AG04450 (cell line): ENCODE measurements around the gene TAS1R1. TPM values are rescaled to one million over a fixed set of nuclear protein-coding genes. Genes with fewer than 3 reads are reported as not detected.

Source experiments
- CTCF ChIA-PET: fragments of 300-600, 350-600 bp; formaldehyde crosslinking; extraction: SDS; loops from one replicate; lab custom pipeline; 2022; ENCODE audit warnings: antibody characterized with exemption, inconsistent platforms; lab: Charles Lee
- POLR2A ChIA-PET: fragments of 350-600 bp; formaldehyde crosslinking; extraction: SDS; loops from one replicate; lab custom pipeline; 2021; ENCODE audit warnings: antibody characterized with exemption, inconsistent platforms; lab: Yijun Ruan, JAX
- DNase-seq: peaks from one replicate; pipeline ENCODE4 v3.0.0-alpha.2; 2011; ENCODE audit warnings: low read depth, low spot score
- H3K27ac ChIP-seq: one replicate; pipeline ENCODE4 v1.5.1; 2012; ENCODE audit warnings: low read depth, low read length, control low read depth
- H3K27me3 ChIP-seq: one replicate; pipeline ENCODE4 v1.6.0; 2012; ENCODE audit warnings: low read length; ENCODE audit not compliant: control insufficient read depth, insufficient read depth
- H3K4me3 ChIP-seq: 2 replicates; pipeline ENCODE4 v1.5.1; 2011; ENCODE audit warnings: mild to moderate bottlenecking, low read depth, low read length, control low read depth
- H3K9me3 ChIP-seq: 2 replicates; pipeline ENCODE4 v1.5.1; 2012; ENCODE audit warnings: low read length; ENCODE audit not compliant: control insufficient read depth, insufficient read depth
- CTCF ChIP-seq: IDR thresholded peaks from 2 replicates; pipeline ENCODE4 v1.5.1; 2011; ENCODE audit warnings: low read depth, low read length, control low read depth, inconsistent platforms
- polyA minus RNA-seq: library from RNA; depleted of rRNA, polyadenylated mRNA; stranded (reverse); fragments of >200 nt; gene quantifications from 2 replicates; pipeline ENCODE4 v1.2.3, GENCODE V29; 2011; rRNA and poly(A)+ RNA removed
- polyA plus RNA-seq: library from polyadenylated mRNA; depleted of rRNA; stranded (reverse); fragments of >200 nt; gene quantifications from 2 replicates; pipeline ENCODE4 v1.2.3, GENCODE V29; 2011; rRNA removed

The TAS1R1 gene
- 0.05 TPM in 2 replicates for polyA plus RNA-seq
- polyA minus RNA-seq, result not detected in 2 replicates

GRCh38 chr1:6554907-6555778 is at the start of gene TAS1R1:
Gene TAS1R1 (plus strand): TSS chr1:6555307. CDS start chr1:6555374, 67 bp downstream.
- Histone ChIP-seq H3K27me3 (no peaks in the 10 kb centered on the region), H3K9me3 (peaks cover 3% of the 10 kb centered on the region; the same call in 1 of the 2 replicates), H3K27ac (no peak within 1 kb of the TSS), H3K4me3 (peak within 1 kb of the TSS; percentile 91)
- POLR2A ChIA-PET, result interaction anchor here (0.7 to 1.0 kb wide), 2 partner anchors 16 to 25 kb away, joined by 3 read pairs; partner anchors contain the start of gene ZBTB48
- DNase-seq, result no peak
- no peak for TF ChIP-seq CTCF
- CTCF ChIA-PET, result interaction anchor here (0.6 to 3.6 kb wide), 32 partner anchors 8 to 175 kb away, joined by 3 to 34 read pairs (median 4); partner anchors contain the start of gene ZBTB48

DNA sequence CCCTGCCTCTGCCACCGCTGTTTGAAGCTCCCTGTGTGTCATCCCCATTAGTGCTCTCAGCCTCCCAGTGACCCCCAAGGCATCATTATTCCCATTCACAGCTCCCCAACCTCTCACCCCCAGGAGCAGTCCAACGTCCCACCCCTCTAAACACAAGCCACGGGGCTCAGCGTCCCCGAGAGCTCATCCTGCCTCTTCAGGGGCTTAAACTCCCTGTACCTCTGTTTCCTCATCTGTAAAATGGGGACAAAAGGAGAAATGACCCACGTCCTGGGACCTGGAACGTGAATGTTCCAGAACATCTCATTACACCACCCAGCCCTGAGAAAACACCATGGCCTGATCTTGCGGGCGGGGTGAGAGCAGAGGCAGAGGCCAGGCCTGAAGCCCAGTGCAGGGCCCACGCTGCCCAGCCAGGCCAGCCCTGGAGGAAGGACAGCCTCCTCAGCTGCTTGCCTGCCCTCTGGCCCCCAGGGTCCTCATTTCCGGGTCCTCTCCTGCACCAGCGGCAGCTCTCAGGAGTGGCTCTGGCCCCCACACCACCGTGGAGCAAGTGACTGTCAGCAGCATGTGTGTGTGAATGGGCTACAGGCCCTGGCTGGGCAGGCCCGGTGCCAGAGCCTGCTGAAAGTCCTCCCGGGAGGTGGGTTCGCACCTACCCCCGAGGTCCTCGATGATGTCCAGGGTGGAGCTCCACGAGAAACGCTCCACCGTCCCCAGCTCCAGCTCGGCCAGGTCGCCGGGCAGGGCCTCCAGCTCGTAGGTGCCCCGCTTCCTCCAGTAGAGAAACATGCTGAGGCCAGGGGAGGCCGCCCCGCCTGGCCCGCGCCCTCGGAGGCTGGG is 49.5 kb upstream of the TAS1R1 start:
- no peaks in the 10 kb centered on the region; the same call in 1 of the 2 replicates for H3K9me3 ChIP-seq
- no peak overlapping the region for H3K27ac ChIP-seq
- CTCF ChIA-PET, result interaction anchor here (1.3 to 2.0 kb wide), 2 partner anchors 16 to 49 kb away, joined by 4 to 11 read pairs; partner anchors contain the start of gene TAS1R1
- no peak for DNase-seq
- H3K27me3 ChIP-seq, result peaks cover 8% of the 10 kb centered on the region
- no peak overlapping the region for H3K4me3 ChIP-seq
- no peak for TF ChIP-seq CTCF
- POLR2A ChIA-PET, result no interaction called here

DNA sequence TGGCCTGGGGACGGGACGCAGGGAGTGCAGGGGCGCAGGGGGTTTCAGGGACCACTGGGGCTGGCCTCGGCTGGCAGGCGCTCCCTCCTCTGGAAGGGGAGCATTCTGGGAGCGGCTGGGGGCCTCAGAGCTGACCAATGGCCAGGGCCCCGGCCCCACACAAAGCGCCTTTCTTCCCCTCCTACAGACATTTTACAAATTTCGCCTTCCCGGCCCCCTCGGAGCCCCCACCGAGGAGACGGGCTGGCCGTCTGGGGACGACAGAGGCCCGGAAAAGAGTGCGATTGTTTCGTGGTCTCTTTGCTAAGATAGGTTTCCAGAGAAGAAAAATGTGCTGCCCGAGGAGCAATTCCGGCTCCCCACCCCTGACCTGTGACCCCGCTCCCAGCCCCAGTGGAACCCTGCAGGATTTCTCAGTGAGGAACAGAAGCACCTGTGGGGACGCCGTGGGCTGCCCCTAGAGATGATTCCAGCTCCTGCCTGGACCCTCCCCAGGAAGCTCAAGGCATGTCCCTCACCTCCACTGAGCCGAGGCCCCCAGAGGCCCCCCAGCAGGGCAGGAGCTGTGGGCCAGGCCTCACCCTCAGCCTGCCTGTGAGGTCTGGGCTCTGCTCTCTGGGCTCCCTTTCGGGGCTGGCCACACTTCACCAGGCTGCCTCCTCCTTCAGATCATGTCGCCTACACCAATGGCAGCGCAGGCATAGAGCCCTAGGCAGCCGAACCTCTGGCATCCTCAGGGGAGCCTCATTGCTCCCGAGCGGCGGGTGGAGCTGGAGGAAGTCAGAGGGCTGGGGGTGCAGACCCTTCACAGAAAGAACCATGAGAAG is 48.7 kb upstream of the TAS1R1 start:
- no peak overlapping the region for H3K4me3 ChIP-seq
- peaks cover 5% of the 10 kb centered on the region for H3K27me3 ChIP-seq
- H3K27ac ChIP-seq, result no peak overlapping the region
- no peak for TF ChIP-seq CTCF
- no peak for DNase-seq
- ChIA-PET CTCF (interaction anchor here (0.8 to 2.0 kb wide), 3 partner anchors 17 to 48 kb away, joined by 3 to 12 read pairs (median 11); partner anchors contain the start of gene TAS1R1), POLR2A (no interaction called here)
- no peaks in the 10 kb centered on the region; the same call in 1 of the 2 replicates for H3K9me3 ChIP-seq

- H3K4me3 ChIP-seq, result no peak overlapping the region
- CTCF ChIA-PET, result interaction anchor here (0.8 to 1.4 kb wide), 2 partner anchors 17 to 48 kb away, joined by 3 to 12 read pairs; partner anchors contain the start of gene TAS1R1
- H3K9me3 ChIP-seq, result no peaks in the 10 kb centered on the region; the same call in 1 of the 2 replicates
- peaks cover 5% of the 10 kb centered on the region for H3K27me3 ChIP-seq
- no peak for DNase-seq
- POLR2A ChIA-PET, result no interaction called here
- no peak overlapping the region for H3K27ac ChIP-seq
- no peak for TF ChIP-seq CTCF
Measured at GRCh38 chr1:6507037-6507428, 48.1 kb upstream of the TAS1R1 start.
